Astrocyte (in vitro differentiated cells and primary cell): ENCODE data around the gene ZNF780A.

Experiments used
- CTCF ChIP-seq: IDR thresholded peaks from 2 replicates; pipeline ENCODE4 v1.5.1; 2011; ENCODE audit warnings: low read depth, mild to moderate bottlenecking, inconsistent platforms, low read length, moderate library complexity; ENCODE audit not compliant: insufficient read depth
- EZH2 ChIP-seq: IDR thresholded peaks from 2 replicates; pipeline ENCODE4 v1.6.1; 2012; ENCODE audit warnings: mild to moderate bottlenecking, low read length, inconsistent platforms; ENCODE audit not compliant: insufficient read depth

- TF ChIP-seq CTCF (no peak), EZH2 (no peak)
Measured at GRCh38 chr19:40101813-40102212, 11.1 kb upstream of the ZNF780A start.
